HG02623 (cell line): ENCODE results near the gene KLF17.

Source experiments
- ATAC-seq: cut with Tn5 transposase; IDR thresholded peaks from one replicate; pipeline ENCODE4 v1.9.1; 2021; ENCODE audit warnings: moderate library complexity; ENCODE audit not compliant: unreplicated experiment

Gene KLF17

GRCh38 chr1:44151332-44151731, 32.7 kb downstream of the KLF17 start:
- ATAC-seq = no peak

GRCh38 chr1:44151808-44152207, 33.2 kb downstream of the KLF17 start:
- no peak for ATAC-seq

DNA sequence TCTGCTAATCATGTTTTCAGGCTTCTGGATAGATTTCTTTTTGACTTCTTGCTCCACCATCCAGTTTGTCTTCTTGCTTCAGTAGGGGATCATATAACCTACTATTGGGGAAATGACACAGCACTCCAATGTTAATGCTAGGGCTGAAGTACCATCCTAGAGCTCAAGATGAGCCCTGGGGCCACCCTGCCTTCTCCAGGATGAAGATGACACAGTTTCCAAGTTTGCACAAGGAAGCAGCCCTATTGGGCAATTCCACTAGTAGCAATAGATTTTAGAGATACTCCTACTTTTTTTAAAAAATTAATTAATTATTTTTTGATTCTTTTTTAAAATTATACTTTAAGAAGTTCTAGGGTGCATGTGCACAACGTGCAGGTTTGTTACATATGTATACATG, 34.1 kb downstream of the KLF17 start:
- ATAC-seq = no peak

- ATAC-seq = no peak
Observed at GRCh38 chr1:44154049-44154448, 35.4 kb downstream of the KLF17 start.

- no peak for ATAC-seq
Observed at GRCh38 chr1:44157903-44158302, 39.3 kb downstream of the KLF17 start.

DNA sequence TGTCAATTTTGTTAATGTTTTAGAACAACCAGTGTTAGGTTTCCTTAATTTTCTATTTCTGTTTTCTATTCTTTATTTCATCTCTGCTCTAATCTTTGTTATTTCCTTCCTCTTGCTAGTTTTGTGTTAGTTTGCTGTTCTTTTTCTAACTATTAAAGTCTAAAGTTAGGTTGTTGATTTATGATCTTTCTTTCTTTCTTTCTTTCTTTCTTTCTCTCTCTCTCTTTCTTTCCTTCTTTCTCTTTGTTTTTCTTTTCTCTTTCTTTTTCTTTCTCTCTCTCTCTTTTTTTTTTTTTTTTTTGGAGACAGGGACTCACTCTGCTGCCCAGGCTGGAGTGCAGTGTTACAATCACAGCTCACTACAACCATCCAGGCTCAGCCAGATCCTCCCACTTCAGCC, 40.2 kb downstream of the KLF17 start:
- no peak for ATAC-seq

DNA sequence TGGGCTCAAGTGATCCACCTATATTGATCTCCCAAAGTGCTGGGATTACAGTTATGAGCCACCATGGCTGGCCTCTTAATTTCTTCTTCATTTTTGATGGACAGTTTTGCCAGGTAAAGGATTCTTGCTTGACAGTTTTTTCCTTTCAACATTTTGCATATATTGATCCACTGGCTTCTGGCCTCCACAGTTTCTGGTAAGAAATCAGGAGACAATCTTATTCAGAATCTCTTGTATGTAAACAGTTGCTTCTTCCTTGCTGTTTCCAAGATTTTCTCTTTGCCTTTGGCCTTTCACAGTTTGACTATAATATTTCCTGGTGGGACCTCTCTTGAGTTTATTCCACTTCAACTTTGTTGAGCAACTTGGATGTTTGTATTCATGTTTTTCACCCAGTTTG, 42.9 kb downstream of the KLF17 start:
- ATAC-seq = no peak

GRCh38 chr1:44168520-44169098, 50.0 kb downstream of the KLF17 start:
- ATAC-seq = no peak

- no peak for ATAC-seq
Observed at GRCh38 chr1:44170281-44170823, 51.7 kb downstream of the KLF17 start.

DNA sequence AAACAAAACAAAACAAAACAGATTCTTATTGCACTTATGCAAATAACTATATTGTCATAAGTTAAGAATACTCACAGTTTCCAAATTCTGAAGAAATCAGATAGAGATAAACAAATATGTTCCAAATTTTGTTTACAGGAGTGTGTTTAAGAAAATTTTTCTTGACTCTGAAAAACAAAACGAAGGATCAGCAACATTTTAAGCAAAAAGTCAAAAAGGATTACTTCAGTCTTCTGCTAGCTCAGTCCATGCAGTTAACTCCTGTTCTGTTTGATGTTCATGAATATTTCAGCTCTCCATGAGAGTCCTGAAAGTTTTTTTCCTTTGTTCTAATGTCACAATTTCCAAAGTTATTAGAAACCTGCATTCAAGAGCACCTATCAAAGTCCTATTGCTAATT, 56.0 kb downstream of the KLF17 start:
- no peak for ATAC-seq
